AG04449 (cell line): ENCODE data around the gene TPCN2.

ENCODE experiments used
- CTCF ChIA-PET: fragments of 350-600 bp; formaldehyde crosslinking; extraction: SDS; loops from one replicate; lab custom pipeline; 2021; ENCODE audit warnings: antibody characterized with exemption; lab: Yijun Ruan, JAX
- POLR2A ChIA-PET: fragments of 400-600, 350-600 bp; formaldehyde crosslinking; extraction: SDS; loops from one replicate; lab custom pipeline; 2020; ENCODE audit warnings: antibody characterized with exemption, inconsistent platforms; lab: Yijun Ruan, JAX
- DNase-seq: peaks from one replicate; pipeline ENCODE4 v3.0.0-alpha.2; 2010; ENCODE audit warnings: low read depth, low spot score
- H3K4me3 ChIP-seq: 2 replicates; pipeline ENCODE4 v1.5.1; 2011; ENCODE audit warnings: low read depth, mild to moderate bottlenecking, control low read depth, low read length
- TF ChIP-seq, protein P1 (sequence below): IDR thresholded peaks from one replicate; pipeline ENCODE4 v1.5.1; 2011; ENCODE audit warnings: mild to moderate bottlenecking, moderate library complexity, low read length, control low read depth, inconsistent platforms; ENCODE audit not compliant: insufficient read depth; ENCODE audit errors: missing control alignments

Gene TPCN2

DNA sequence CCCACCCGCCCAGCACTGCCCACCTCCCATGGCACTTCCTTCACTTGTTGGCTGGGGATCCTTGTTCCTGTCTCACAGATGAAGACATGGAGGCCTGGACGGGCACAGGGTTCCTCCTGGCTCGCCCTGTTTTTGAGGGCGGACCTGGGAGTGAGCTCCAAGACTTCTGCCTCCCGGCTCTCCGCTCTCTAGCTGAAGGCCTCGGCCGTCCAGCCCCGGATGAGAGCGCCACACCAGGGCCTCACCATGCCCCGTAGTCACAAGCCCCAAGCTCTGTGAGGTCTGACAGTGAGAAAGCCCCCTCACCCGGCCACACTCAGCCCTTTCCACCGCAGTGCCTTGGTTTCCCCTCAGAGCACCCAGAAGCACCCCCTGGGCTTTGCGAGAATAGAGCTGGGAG is 9.1 kb downstream of the TPCN2 start:
- CTCF ChIA-PET: interaction anchor here (1.5 kb wide), 1 partner anchor 13 kb away, joined by 7 read pairs; no protein-coding TSS in a partner anchor
- DNase-seq: no peak
- POLR2A ChIA-PET: no interaction called here
- H3K4me3 ChIP-seq: no peak overlapping the region
- TF ChIP-seq, protein P1, sequence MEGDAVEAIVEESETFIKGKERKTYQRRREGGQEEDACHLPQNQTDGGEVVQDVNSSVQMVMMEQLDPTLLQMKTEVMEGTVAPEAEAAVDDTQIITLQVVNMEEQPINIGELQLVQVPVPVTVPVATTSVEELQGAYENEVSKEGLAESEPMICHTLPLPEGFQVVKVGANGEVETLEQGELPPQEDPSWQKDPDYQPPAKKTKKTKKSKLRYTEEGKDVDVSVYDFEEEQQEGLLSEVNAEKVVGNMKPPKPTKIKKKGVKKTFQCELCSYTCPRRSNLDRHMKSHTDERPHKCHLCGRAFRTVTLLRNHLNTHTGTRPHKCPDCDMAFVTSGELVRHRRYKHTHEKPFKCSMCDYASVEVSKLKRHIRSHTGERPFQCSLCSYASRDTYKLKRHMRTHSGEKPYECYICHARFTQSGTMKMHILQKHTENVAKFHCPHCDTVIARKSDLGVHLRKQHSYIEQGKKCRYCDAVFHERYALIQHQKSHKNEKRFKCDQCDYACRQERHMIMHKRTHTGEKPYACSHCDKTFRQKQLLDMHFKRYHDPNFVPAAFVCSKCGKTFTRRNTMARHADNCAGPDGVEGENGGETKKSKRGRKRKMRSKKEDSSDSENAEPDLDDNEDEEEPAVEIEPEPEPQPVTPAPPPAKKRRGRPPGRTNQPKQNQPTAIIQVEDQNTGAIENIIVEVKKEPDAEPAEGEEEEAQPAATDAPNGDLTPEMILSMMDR: no peak

- ChIA-PET POLR2A (no interaction called here), CTCF (interaction anchor here (1.8 kb wide), 1 partner anchor 14 kb away, joined by 10 read pairs; no protein-coding TSS in a partner anchor)
- no peak for DNase-seq
- TF ChIP-seq, protein P1: no peak
- H3K4me3 ChIP-seq: no peak overlapping the region
Observed at GRCh38 chr11:69058511-69059270, 10.0 kb downstream of the TPCN2 start.

- H3K4me3 ChIP-seq: no peak overlapping the region
- POLR2A ChIA-PET: no interaction called here
- DNase-seq: no peak
- TF ChIP-seq, protein P1: no peak
- CTCF ChIA-PET: interaction anchor here (1.8 kb wide), 1 partner anchor 15 kb away, joined by 10 read pairs; no protein-coding TSS in a partner anchor
Observed at GRCh38 chr11:69059429-69059828, 10.7 kb downstream of the TPCN2 start.

- H3K4me3 ChIP-seq: no peak overlapping the region
- CTCF ChIA-PET: interaction anchor here (1.8 kb wide), 1 partner anchor 16 kb away, joined by 10 read pairs; no protein-coding TSS in a partner anchor
- POLR2A ChIA-PET: no interaction called here
- TF ChIP-seq, protein P1: no peak
- DNase-seq: no peak
Observed at GRCh38 chr11:69059985-69060384, 11.3 kb downstream of the TPCN2 start.

GRCh38 chr11:69060806-69061712 is 12.3 kb downstream of the TPCN2 start:
- ChIA-PET POLR2A (interaction anchor here (0.7 kb wide), 1 partner anchor 551 kb away, joined by 3 read pairs; no protein-coding TSS in a partner anchor), CTCF (no interaction called here)
- no peak for DNase-seq

More at GRCh38 chr11:69060806-69061712, 12.3 kb downstream of the TPCN2 start:
- H3K4me3 ChIP-seq: no peak overlapping the region
- TF ChIP-seq, protein P1: no peak
